ENCODE results near the gene MSI2. TPM values are rescaled to one million over a fixed set of nuclear protein-coding genes. Genes with fewer than 3 reads are reported as not detected.

MSI2 gene
- total RNA-seq, 1 donor, result 23.2 TPM

DNA sequence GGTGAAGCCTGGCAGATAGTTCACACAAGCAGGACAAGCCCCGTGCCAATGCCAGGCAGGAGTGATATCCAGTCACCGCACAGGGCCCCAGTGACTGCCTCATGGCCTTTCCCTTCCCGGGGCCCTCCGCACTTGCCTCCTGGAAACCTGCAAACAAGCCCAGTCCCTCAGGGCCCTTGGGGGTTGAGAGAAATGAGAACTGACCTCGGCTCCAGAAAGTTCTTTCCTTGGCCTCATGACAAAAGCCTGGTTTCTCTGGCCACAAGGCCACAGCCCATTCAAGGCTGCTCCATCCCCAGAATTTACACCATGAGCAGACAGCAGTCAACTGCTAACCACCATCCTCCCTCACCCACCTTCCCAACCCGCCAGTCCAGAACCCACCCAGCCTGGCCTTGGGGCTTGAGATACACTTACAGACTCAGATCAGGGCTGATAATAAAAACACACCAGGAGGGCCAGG is 411.2 kb downstream of the MSI2 start:
- Histone ChIP-seq H3K4me3 (ENCODE audit: insufficient read depth, low read length) (no peak overlapping the region), H4K20me1 (ENCODE audit: insufficient read depth, low read length) (no peaks in the 10 kb centered on the region), H3K79me2 (ENCODE audit: insufficient read depth, low read length) (no peaks in the 10 kb centered on the region), H3K9me3 (ENCODE audit: low read depth, low read length) (no peaks in the 10 kb centered on the region), H3K36me3 (ENCODE audit: insufficient read depth, low read length) (no peaks in the 10 kb centered on the region), H3K4me1 (ENCODE audit: insufficient read depth, low read length) (peaks cover 18% of the 10 kb centered on the region), H3K27ac (ENCODE audit: low read depth, low read length) (no peak overlapping the region), H2AFZ (ENCODE audit: low read length) (no peak overlapping the region), H3K4me2 (ENCODE audit: insufficient read depth, low read length) (no peak overlapping the region), H3K27me3 (ENCODE audit: insufficient read depth, low read length) (no peaks in the 10 kb centered on the region)
- DNase-seq (ENCODE audit: insufficient read length, low spot score, missing footprints), result no peak
- TF ChIP-seq, protein P1, sequence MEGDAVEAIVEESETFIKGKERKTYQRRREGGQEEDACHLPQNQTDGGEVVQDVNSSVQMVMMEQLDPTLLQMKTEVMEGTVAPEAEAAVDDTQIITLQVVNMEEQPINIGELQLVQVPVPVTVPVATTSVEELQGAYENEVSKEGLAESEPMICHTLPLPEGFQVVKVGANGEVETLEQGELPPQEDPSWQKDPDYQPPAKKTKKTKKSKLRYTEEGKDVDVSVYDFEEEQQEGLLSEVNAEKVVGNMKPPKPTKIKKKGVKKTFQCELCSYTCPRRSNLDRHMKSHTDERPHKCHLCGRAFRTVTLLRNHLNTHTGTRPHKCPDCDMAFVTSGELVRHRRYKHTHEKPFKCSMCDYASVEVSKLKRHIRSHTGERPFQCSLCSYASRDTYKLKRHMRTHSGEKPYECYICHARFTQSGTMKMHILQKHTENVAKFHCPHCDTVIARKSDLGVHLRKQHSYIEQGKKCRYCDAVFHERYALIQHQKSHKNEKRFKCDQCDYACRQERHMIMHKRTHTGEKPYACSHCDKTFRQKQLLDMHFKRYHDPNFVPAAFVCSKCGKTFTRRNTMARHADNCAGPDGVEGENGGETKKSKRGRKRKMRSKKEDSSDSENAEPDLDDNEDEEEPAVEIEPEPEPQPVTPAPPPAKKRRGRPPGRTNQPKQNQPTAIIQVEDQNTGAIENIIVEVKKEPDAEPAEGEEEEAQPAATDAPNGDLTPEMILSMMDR (IDR thresholded peaks at IDR 0.05; ENCODE audit: extremely low read depth, low read depth, low read length), result no peak

DNA sequence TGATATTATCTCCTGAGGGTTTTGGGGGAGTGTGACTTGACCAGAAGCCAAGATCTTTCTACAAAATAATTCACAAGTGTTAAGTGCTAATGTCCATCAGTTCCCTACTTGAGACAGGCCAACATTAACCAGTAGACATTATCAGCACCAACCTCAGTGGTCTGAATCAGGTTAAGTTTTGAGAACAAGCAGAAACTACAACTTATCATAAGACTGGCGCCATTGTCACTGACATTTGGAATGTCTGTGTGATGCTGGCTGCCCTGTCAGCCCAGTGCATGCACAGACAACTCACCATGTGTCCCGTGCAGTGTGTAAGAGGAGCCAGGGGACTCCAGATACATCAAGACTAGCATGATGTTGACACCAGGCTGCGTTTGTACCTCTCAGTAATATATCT is 412.0 kb downstream of the MSI2 start:
- peaks cover 13% of the 10 kb centered on the region for H3K4me1 ChIP-seq (ENCODE audit: insufficient read depth, low read length)
- no peak overlapping the region for H2AFZ ChIP-seq (ENCODE audit: low read length)
- no peak overlapping the region for H3K4me3 ChIP-seq (ENCODE audit: insufficient read depth, low read length)
- no peaks in the 10 kb centered on the region for H4K20me1 ChIP-seq (ENCODE audit: insufficient read depth, low read length)
- no peaks in the 10 kb centered on the region for H3K36me3 ChIP-seq (ENCODE audit: insufficient read depth, low read length)
- no peaks in the 10 kb centered on the region for H3K79me2 ChIP-seq (ENCODE audit: insufficient read depth, low read length)
- H3K9me3 ChIP-seq (ENCODE audit: low read depth, low read length), result no peaks in the 10 kb centered on the region
- no peak for DNase-seq (ENCODE audit: insufficient read length, low spot score, missing footprints)
- no peak overlapping the region for H3K27ac ChIP-seq (ENCODE audit: low read depth, low read length)
- TF ChIP-seq, protein P1 (IDR thresholded peaks at IDR 0.05; ENCODE audit: extremely low read depth, low read depth, low read length), result no peak
- H3K4me2 ChIP-seq (ENCODE audit: insufficient read depth, low read length), result no peak overlapping the region
- H3K27me3 ChIP-seq (ENCODE audit: insufficient read depth, low read length), result no peaks in the 10 kb centered on the region

DNA sequence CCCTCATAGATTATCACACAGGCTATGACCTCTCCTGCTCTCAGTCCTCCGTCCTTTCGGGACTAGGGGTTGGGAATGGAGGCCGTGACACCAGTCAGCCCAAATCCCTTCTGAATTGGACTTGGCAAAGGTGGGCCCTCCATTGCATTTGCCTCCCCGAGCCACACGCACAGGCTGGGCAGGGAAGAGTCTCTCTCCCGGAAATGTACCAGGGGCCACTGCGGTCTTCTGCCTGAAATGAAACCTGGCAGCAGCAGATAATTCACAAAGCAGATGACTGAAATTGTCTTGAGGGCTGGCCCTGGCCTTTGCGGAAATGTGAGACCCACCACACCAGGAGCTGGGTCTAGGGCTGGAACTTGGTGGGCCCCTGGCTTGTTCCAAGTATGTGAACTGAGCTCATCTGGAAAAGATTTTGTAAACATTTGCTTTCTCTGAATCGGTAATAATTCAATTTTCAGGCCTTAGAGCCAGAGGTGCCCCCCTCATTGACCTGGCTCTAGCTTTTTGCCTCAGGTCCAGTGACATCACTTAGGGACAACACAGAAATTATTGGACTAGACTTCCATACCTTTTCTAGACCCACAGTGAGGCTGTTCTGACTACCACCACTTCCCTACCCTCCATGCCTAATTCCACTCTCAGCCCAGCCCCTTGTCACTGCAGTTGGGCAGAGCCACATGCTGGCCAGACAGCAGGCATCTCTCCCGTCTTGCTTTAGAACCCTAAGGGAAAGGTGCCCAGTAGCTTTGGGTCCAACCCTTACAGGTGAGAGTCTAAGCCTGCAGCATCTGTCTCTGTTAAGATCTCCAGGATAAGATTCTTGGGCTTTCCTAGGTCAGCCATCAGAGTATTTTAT is 413.6 kb downstream of the MSI2 start:
- H3K27ac ChIP-seq (ENCODE audit: low read depth, low read length), result no peak overlapping the region
- no peaks in the 10 kb centered on the region for H3K36me3 ChIP-seq (ENCODE audit: insufficient read depth, low read length)
- H3K27me3 ChIP-seq (ENCODE audit: insufficient read depth, low read length), result no peaks in the 10 kb centered on the region
- no peak overlapping the region for H3K4me2 ChIP-seq (ENCODE audit: insufficient read depth, low read length)
- peaks cover 9% of the 10 kb centered on the region for H3K4me1 ChIP-seq (ENCODE audit: insufficient read depth, low read length)
- no peak for DNase-seq (ENCODE audit: insufficient read length, low spot score, missing footprints)
- no peaks in the 10 kb centered on the region for H3K79me2 ChIP-seq (ENCODE audit: insufficient read depth, low read length)
- TF ChIP-seq, protein P1 (IDR thresholded peaks at IDR 0.05; ENCODE audit: extremely low read depth, low read depth, low read length), result no peak
- no peaks in the 10 kb centered on the region for H4K20me1 ChIP-seq (ENCODE audit: insufficient read depth, low read length)
- H2AFZ ChIP-seq (ENCODE audit: low read length), result no peak overlapping the region
- H3K4me3 ChIP-seq (ENCODE audit: insufficient read depth, low read length), result no peak overlapping the region
- no peaks in the 10 kb centered on the region for H3K9me3 ChIP-seq (ENCODE audit: low read depth, low read length)

DNA sequence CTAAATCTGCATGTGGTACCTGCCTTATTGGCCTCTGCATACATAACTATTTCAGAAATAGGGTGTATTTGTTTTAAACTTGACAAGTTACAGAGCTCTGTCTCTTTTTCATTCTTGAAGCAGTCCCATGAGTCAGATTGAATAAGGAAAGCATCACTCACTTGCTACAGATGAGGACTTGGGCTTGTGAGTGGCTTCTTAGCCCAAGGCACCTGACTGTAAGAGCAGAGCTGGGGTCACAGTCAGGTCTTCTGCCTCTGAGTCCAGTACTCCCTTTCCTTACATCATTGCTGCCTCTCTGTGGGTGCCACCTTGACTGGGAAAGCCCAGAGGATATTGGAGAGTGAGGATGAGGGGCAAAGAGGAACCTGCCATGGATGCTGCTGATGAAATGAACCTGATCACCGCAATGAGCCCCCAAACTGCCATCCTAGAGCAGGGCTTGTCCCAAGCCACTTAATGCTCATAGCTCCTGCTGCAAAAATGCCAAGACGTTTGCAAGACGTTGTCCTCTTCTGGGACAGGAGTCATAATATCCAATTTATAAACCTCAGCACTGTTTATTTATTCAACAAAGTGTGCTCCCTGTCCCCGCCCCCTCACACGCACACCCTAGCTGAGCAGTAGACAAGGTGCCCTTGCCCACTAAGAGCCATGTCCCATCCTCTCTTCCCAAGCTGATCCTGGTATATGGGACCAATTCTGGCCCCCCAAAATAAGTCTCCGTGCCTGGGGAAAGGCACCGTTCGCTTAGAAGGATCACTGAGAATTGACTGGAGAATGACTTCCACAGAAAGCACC is 414.6 kb downstream of the MSI2 start:
- H3K9me3 ChIP-seq (ENCODE audit: low read depth, low read length), result no peaks in the 10 kb centered on the region
- no peak for DNase-seq (ENCODE audit: insufficient read length, low spot score, missing footprints)
- H3K79me2 ChIP-seq (ENCODE audit: insufficient read depth, low read length), result no peaks in the 10 kb centered on the region
- no peak overlapping the region for H3K4me2 ChIP-seq (ENCODE audit: insufficient read depth, low read length)
- no peak overlapping the region for H3K27ac ChIP-seq (ENCODE audit: low read depth, low read length)
- H2AFZ ChIP-seq (ENCODE audit: low read length), result no peak overlapping the region
- no peaks in the 10 kb centered on the region for H3K36me3 ChIP-seq (ENCODE audit: insufficient read depth, low read length)
- H4K20me1 ChIP-seq (ENCODE audit: insufficient read depth, low read length), result no peaks in the 10 kb centered on the region
- no peak overlapping the region for H3K4me3 ChIP-seq (ENCODE audit: insufficient read depth, low read length)
- peaks cover 9% of the 10 kb centered on the region for H3K4me1 ChIP-seq (ENCODE audit: insufficient read depth, low read length)
- no peaks in the 10 kb centered on the region for H3K27me3 ChIP-seq (ENCODE audit: insufficient read depth, low read length)
- TF ChIP-seq, protein P1 (IDR thresholded peaks at IDR 0.05; ENCODE audit: extremely low read depth, low read depth, low read length), result no peak
